ENCODE data around the gene LMOD3. TPM values are rescaled to one million over a fixed set of nuclear protein-coding genes. Genes with fewer than 3 reads are reported as not detected.

The LMOD3 gene
- total and polyA plus RNA-seq, 2 of the 8 experiments (the other 6 are each of a cell fraction or from before 2014, with no cell fraction given) = not detected

DNA sequence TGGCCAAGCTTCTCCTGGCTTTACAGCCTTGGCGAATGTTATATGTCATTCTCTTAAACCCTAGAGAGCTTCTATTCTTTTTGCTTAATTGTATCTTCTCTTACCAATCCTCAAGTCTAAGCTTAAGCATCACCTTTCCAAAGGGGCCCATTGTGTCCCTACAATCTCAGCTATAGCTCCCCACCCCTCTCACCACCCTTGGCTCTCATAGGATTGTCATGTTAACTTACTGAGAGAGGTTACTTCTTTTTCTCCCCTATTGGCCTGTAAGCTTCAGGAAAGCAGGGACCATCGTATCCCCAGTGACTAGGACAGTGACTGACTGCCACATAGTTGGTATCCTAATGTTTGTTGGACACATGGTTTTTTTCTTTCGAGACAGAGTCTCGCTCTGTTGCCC lies 43.3 kb upstream of the LMOD3 start (continued):
- TF ChIP-seq, protein P1, sequence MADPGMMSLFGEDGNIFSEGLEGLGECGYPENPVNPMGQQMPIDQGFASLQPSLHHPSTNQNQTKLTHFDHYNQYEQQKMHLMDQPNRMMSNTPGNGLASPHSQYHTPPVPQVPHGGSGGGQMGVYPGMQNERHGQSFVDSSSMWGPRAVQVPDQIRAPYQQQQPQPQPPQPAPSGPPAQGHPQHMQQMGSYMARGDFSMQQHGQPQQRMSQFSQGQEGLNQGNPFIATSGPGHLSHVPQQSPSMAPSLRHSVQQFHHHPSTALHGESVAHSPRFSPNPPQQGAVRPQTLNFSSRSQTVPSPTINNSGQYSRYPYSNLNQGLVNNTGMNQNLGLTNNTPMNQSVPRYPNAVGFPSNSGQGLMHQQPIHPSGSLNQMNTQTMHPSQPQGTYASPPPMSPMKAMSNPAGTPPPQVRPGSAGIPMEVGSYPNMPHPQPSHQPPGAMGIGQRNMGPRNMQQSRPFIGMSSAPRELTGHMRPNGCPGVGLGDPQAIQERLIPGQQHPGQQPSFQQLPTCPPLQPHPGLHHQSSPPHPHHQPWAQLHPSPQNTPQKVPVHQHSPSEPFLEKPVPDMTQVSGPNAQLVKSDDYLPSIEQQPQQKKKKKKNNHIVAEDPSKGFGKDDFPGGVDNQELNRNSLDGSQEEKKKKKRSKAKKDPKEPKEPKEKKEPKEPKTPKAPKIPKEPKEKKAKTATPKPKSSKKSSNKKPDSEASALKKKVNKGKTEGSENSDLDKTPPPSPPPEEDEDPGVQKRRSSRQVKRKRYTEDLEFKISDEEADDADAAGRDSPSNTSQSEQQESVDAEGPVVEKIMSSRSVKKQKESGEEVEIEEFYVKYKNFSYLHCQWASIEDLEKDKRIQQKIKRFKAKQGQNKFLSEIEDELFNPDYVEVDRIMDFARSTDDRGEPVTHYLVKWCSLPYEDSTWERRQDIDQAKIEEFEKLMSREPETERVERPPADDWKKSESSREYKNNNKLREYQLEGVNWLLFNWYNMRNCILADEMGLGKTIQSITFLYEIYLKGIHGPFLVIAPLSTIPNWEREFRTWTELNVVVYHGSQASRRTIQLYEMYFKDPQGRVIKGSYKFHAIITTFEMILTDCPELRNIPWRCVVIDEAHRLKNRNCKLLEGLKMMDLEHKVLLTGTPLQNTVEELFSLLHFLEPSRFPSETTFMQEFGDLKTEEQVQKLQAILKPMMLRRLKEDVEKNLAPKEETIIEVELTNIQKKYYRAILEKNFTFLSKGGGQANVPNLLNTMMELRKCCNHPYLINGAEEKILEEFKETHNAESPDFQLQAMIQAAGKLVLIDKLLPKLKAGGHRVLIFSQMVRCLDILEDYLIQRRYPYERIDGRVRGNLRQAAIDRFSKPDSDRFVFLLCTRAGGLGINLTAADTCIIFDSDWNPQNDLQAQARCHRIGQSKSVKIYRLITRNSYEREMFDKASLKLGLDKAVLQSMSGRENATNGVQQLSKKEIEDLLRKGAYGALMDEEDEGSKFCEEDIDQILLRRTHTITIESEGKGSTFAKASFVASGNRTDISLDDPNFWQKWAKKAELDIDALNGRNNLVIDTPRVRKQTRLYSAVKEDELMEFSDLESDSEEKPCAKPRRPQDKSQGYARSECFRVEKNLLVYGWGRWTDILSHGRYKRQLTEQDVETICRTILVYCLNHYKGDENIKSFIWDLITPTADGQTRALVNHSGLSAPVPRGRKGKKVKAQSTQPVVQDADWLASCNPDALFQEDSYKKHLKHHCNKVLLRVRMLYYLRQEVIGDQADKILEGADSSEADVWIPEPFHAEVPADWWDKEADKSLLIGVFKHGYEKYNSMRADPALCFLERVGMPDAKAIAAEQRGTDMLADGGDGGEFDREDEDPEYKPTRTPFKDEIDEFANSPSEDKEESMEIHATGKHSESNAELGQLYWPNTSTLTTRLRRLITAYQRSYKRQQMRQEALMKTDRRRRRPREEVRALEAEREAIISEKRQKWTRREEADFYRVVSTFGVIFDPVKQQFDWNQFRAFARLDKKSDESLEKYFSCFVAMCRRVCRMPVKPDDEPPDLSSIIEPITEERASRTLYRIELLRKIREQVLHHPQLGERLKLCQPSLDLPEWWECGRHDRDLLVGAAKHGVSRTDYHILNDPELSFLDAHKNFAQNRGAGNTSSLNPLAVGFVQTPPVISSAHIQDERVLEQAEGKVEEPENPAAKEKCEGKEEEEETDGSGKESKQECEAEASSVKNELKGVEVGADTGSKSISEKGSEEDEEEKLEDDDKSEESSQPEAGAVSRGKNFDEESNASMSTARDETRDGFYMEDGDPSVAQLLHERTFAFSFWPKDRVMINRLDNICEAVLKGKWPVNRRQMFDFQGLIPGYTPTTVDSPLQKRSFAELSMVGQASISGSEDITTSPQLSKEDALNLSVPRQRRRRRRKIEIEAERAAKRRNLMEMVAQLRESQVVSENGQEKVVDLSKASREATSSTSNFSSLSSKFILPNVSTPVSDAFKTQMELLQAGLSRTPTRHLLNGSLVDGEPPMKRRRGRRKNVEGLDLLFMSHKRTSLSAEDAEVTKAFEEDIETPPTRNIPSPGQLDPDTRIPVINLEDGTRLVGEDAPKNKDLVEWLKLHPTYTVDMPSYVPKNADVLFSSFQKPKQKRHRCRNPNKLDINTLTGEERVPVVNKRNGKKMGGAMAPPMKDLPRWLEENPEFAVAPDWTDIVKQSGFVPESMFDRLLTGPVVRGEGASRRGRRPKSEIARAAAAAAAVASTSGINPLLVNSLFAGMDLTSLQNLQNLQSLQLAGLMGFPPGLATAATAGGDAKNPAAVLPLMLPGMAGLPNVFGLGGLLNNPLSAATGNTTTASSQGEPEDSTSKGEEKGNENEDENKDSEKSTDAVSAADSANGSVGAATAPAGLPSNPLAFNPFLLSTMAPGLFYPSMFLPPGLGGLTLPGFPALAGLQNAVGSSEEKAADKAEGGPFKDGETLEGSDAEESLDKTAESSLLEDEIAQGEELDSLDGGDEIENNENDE (IDR thresholded peaks at IDR 0.05; ENCODE audit: insufficient replicate concordance, low read length) = peak; percentile 19

All from H1 (cell line).